ENCODE data around the gene WDR5. TPM values are rescaled to one million over a fixed set of nuclear protein-coding genes. Genes with fewer than 3 reads are reported as not detected.

Gene WDR5
- total and polyA plus RNA-seq, 2 experiments from 2014 or later: 21.0 to 25.9 TPM

GRCh38 chr9:134158753-134159392, 23.0 kb downstream of the WDR5 start:
- in situ Hi-C loops (cut with MboI): no loop called here
- no peak overlapping the region for H3K9ac ChIP-seq
- no peaks in the 10 kb centered on the region for H3K9me2 ChIP-seq (ENCODE audit: insufficient read depth)
- H2AFZ ChIP-seq: no peak overlapping the region
- no peak overlapping the region for H3K4me2 ChIP-seq (ENCODE audit: unreplicated experiment)
- H3K4me1 ChIP-seq (ENCODE audit: insufficient read depth): no peaks in the 10 kb centered on the region
- no peaks in the 10 kb centered on the region for H3K79me2 ChIP-seq (ENCODE audit: insufficient read depth)
- no peak for DNase-seq
- peaks cover 12% of the 10 kb centered on the region; the same call in 1 of the 2 replicates for H3K36me3 ChIP-seq (ENCODE audit: low read depth)
- H3K27me3 ChIP-seq (replicated peaks; ENCODE audit: insufficient read depth): no peaks in the 10 kb centered on the region
- no peaks in the 10 kb centered on the region for H3K9me3 ChIP-seq (ENCODE audit: low read depth)
- 86 to 90% methylated on average over 20 of the region's 20 CpGs for WGBS, 2 experiments (ENCODE audit: low coverage in 1 of 2, low lambda C conversion rate in 2 of 2, missing lambda C conversion rate in 2 of 2)
- H3K4me3 ChIP-seq: no peak overlapping the region
- H3F3A ChIP-seq (ENCODE audit: insufficient read depth): peaks cover 9% of the 10 kb centered on the region
- H3K27ac ChIP-seq: no peak overlapping the region
- no peaks in the 10 kb centered on the region for H4K20me1 ChIP-seq (ENCODE audit: insufficient read depth)
- no peak for TF ChIP-seq EZH2 (IDR thresholded peaks at IDR 0.05; ENCODE audit: insufficient read depth, poor library complexity, severe bottlenecking)
- no peak for TF ChIP-seq EZH2phosphoT487 (IDR thresholded peaks at IDR 0.05; ENCODE audit: insufficient read depth, low read depth)

GRCh38 chr9:134159566-134160245, 23.8 kb downstream of the WDR5 start:
- Histone ChIP-seq H2AFZ (no peak overlapping the region), H3K36me3 (ENCODE audit: low read depth) (peaks cover 12% of the 10 kb centered on the region; the same call in 1 of the 2 replicates), H3K9ac (no peak overlapping the region), H3K27ac (no peak overlapping the region), H3K4me2 (ENCODE audit: unreplicated experiment) (no peak overlapping the region), H3K9me3 (ENCODE audit: low read depth) (no peaks in the 10 kb centered on the region), H3K27me3 (replicated peaks; ENCODE audit: insufficient read depth) (no peaks in the 10 kb centered on the region), H3K9me2 (ENCODE audit: insufficient read depth) (no peaks in the 10 kb centered on the region), H4K20me1 (ENCODE audit: insufficient read depth) (no peaks in the 10 kb centered on the region), H3K4me3 (no peak overlapping the region), H3F3A (ENCODE audit: insufficient read depth) (peaks cover 9% of the 10 kb centered on the region), H3K79me2 (ENCODE audit: insufficient read depth) (no peaks in the 10 kb centered on the region), H3K4me1 (ENCODE audit: insufficient read depth) (no peaks in the 10 kb centered on the region)
- DNase-seq: no peak
- TF ChIP-seq EZH2phosphoT487 (IDR thresholded peaks at IDR 0.05; ENCODE audit: insufficient read depth, low read depth) (no peak), EZH2 (IDR thresholded peaks at IDR 0.05; ENCODE audit: insufficient read depth, poor library complexity, severe bottlenecking) (no peak)
- WGBS, 2 experiments (ENCODE audit: low coverage in 1 of 2, low lambda C conversion rate in 2 of 2, missing lambda C conversion rate in 2 of 2): 89 to 92% methylated on average over 20 of the region's 20 CpGs
- in situ Hi-C loops (cut with MboI): loop anchor here (10.0 kb wide), 1 partner anchor 265 kb away; no protein-coding TSS in a partner anchor

- Histone ChIP-seq H3F3A (ENCODE audit: insufficient read depth) (peaks cover 13% of the 10 kb centered on the region), H3K9me2 (ENCODE audit: insufficient read depth) (no peaks in the 10 kb centered on the region), H3K36me3 (ENCODE audit: low read depth) (no peaks in the 10 kb centered on the region), H4K20me1 (ENCODE audit: insufficient read depth) (no peaks in the 10 kb centered on the region), H2AFZ (no peak overlapping the region), H3K4me3 (no peak overlapping the region), H3K4me1 (ENCODE audit: insufficient read depth) (peaks cover 7% of the 10 kb centered on the region), H3K4me2 (ENCODE audit: unreplicated experiment) (no peak overlapping the region), H3K27ac (no peak overlapping the region), H3K79me2 (ENCODE audit: insufficient read depth) (peaks cover 7% of the 10 kb centered on the region; the same call in 1 of the 2 replicates), H3K9ac (no peak overlapping the region), H3K27me3 (replicated peaks; ENCODE audit: insufficient read depth) (no peaks in the 10 kb centered on the region), H3K9me3 (ENCODE audit: low read depth) (no peaks in the 10 kb centered on the region)
- WGBS, 2 experiments (ENCODE audit: low coverage in 1 of 2, low lambda C conversion rate in 2 of 2, missing lambda C conversion rate in 2 of 2): 89 to 90% methylated on average over 14 of the region's 14 CpGs
- TF ChIP-seq EZH2 (IDR thresholded peaks at IDR 0.05; ENCODE audit: insufficient read depth, poor library complexity, severe bottlenecking) (no peak), EZH2phosphoT487 (IDR thresholded peaks at IDR 0.05; ENCODE audit: insufficient read depth, low read depth) (no peak)
- DNase-seq: no peak
- in situ Hi-C loops (cut with MboI): loop anchor here (10.0 kb wide), 1 partner anchor 263 kb away; no protein-coding TSS in a partner anchor
Measured at GRCh38 chr9:134161647-134162046, 25.8 kb downstream of the WDR5 start.

- no peaks in the 10 kb centered on the region for H3K36me3 ChIP-seq (ENCODE audit: low read depth)
- H3K27me3 ChIP-seq (replicated peaks; ENCODE audit: insufficient read depth): no peaks in the 10 kb centered on the region
- no peak overlapping the region for H2AFZ ChIP-seq
- no peak overlapping the region for H3K4me2 ChIP-seq (ENCODE audit: unreplicated experiment)
- peaks cover 7% of the 10 kb centered on the region for H3K4me1 ChIP-seq (ENCODE audit: insufficient read depth)
- 94 to 96% methylated on average over 9 of the region's 9 CpGs for WGBS, 2 experiments (ENCODE audit: low coverage in 1 of 2, low lambda C conversion rate in 2 of 2, missing lambda C conversion rate in 2 of 2)
- H3K9me3 ChIP-seq (ENCODE audit: low read depth): no peaks in the 10 kb centered on the region
- H3K9ac ChIP-seq: no peak overlapping the region
- DNase-seq: no peak
- no peaks in the 10 kb centered on the region for H3K9me2 ChIP-seq (ENCODE audit: insufficient read depth)
- in situ Hi-C loops (cut with MboI): loop anchor here (10.0 kb wide), 1 partner anchor 263 kb away; no protein-coding TSS in a partner anchor
- H3K27ac ChIP-seq: no peak overlapping the region
- H3K79me2 ChIP-seq (ENCODE audit: insufficient read depth): peaks cover 7% of the 10 kb centered on the region; the same call in 1 of the 2 replicates
- no peaks in the 10 kb centered on the region for H4K20me1 ChIP-seq (ENCODE audit: insufficient read depth)
- peaks cover 13% of the 10 kb centered on the region for H3F3A ChIP-seq (ENCODE audit: insufficient read depth)
- no peak overlapping the region for H3K4me3 ChIP-seq
- TF ChIP-seq EZH2 (IDR thresholded peaks at IDR 0.05; ENCODE audit: insufficient read depth, poor library complexity, severe bottlenecking) (no peak), EZH2phosphoT487 (IDR thresholded peaks at IDR 0.05; ENCODE audit: insufficient read depth, low read depth) (no peak)
Measured at GRCh38 chr9:134162212-134162775, 26.4 kb downstream of the WDR5 start.

All from GM23248 (cell line).